HEK293 (cell line): ENCODE data around the gene ZNF219.
A peak's percentile ranks its signal among the peaks of the same experiment; 100 is the strongest.

Experiments used
- CTCF ChIA-PET: fragments of 350-600 bp; formaldehyde crosslinking; extraction: SDS; loops from one replicate; lab custom pipeline; 2021; ENCODE audit warnings: antibody characterized with exemption; lab: Yijun Ruan, JAX
- POLR2A ChIA-PET: fragments of 300-600 bp; formaldehyde crosslinking; extraction: SDS; loops from one replicate; lab custom pipeline; 2020; ENCODE audit warnings: antibody characterized with exemption, inconsistent platforms; lab: Yijun Ruan, JAX
- H3K27ac ChIP-seq: fragments of 200-500 bp; sonication (Bioruptor generic); 2 replicates; pipeline ENCODE4 v1.5.1; 2014; ENCODE audit warnings: low read depth, low read length, control low read depth, inconsistent platforms; ENCODE audit errors: extremely low read depth
- H3K36me3 ChIP-seq, 2 experiments: fragments of 200-500 bp in 1 of 2; sonication (Bioruptor generic) in 1 of 2; 1 replicate in 1 of 2; 2 replicates in 1 of 2; pipeline ENCODE4 v1.5.1; 2014 to 2017; ENCODE audit warnings: inconsistent platforms in 2 of 2, low read length in 2 of 2; ENCODE audit not compliant: control insufficient read depth in 2 of 2, insufficient read depth in 1 of 2
- H3K4me1 ChIP-seq: fragments of 200-500 bp; sonication (Bioruptor generic); 2 replicates; pipeline ENCODE4 v1.5.1; 2014; ENCODE audit warnings: mild to moderate bottlenecking, low read length, inconsistent platforms; ENCODE audit not compliant: control insufficient read depth, insufficient read depth
- H3K4me3 ChIP-seq: 2 replicates; pipeline ENCODE4 v1.5.1; 2011; ENCODE audit warnings: low read depth, mild to moderate bottlenecking, control low read depth, low read length, moderate library complexity
- H3K9me3 ChIP-seq: fragments of 200-500 bp; sonication (Bioruptor generic); 2 replicates; pipeline ENCODE4 v1.5.1; 2014; ENCODE audit warnings: low read depth, low read length, inconsistent platforms; ENCODE audit not compliant: control insufficient read depth, insufficient read depth
- GLIS1 ChIP-seq: fragments of 450-650 bp; formaldehyde crosslinking; IDR thresholded peaks from 2 replicates; pipeline ENCODE4 v1.5.1; 2016; ENCODE audit warnings: missing biosample characterization, missing genetic modification characterization
- IKZF3 ChIP-seq: fragments of 450-650 bp; IDR thresholded peaks from 2 replicates; pipeline ENCODE4 v1.5.0; 2018; ENCODE audit warnings: missing biosample characterization, mild to moderate bottlenecking, missing genetic modification characterization, moderate library complexity
- KLF8 ChIP-seq: fragments of 450-650 bp; formaldehyde crosslinking; IDR thresholded peaks from 2 replicates; pipeline ENCODE4 v1.5.1; 2016; ENCODE audit warnings: missing biosample characterization, missing genetic modification characterization
- MEIS1 ChIP-seq: sonication (generic); formaldehyde crosslinking; IDR thresholded peaks from 2 replicates; pipeline ENCODE4 v1.8.1; 2022; ENCODE audit warnings: missing genetic modification reagents, mild to moderate bottlenecking, borderline replicate concordance
- SP2 ChIP-seq: fragments of 450-650 bp; formaldehyde crosslinking; IDR thresholded peaks from 2 replicates; pipeline ENCODE4 v1.5.1; 2016; ENCODE audit warnings: missing biosample characterization, missing genetic modification characterization
- SP3 ChIP-seq: fragments of 450-650 bp; formaldehyde crosslinking; IDR thresholded peaks from 2 replicates; pipeline ENCODE4 v1.5.1; 2016; ENCODE audit warnings: missing biosample characterization, missing genetic modification characterization
- ZBTB20 ChIP-seq: fragments of 450-650 bp; formaldehyde crosslinking; IDR thresholded peaks from 2 replicates; pipeline ENCODE4 v1.5.1; 2016; ENCODE audit warnings: missing biosample characterization, missing genetic modification characterization
- ZBTB26 ChIP-seq: fragments of 450-650 bp; formaldehyde crosslinking; optimal IDR thresholded peaks from 2 replicates; pipeline ENCODE3; 2016; ENCODE audit warnings: missing biosample characterization, mild to moderate bottlenecking, missing genetic modification characterization
- ZBTB6 ChIP-seq: fragments of 450-650 bp; formaldehyde crosslinking; IDR thresholded peaks from 2 replicates; pipeline ENCODE4 v1.5.1; 2017; ENCODE audit warnings: missing biosample characterization, missing genetic modification characterization
- ZFP3 ChIP-seq: fragments of 450-650 bp; formaldehyde crosslinking; IDR thresholded peaks from 2 replicates; pipeline ENCODE4 v1.5.1; 2016; ENCODE audit warnings: low read depth, missing biosample characterization, missing genetic modification characterization
- ZIC2 ChIP-seq: fragments of 450-650 bp; formaldehyde crosslinking; IDR thresholded peaks from 2 replicates; pipeline ENCODE4 v1.5.1; 2016; ENCODE audit warnings: missing biosample characterization, missing genetic modification characterization
- ZNF2 ChIP-seq: fragments of 450-650 bp; formaldehyde crosslinking; IDR thresholded peaks from 2 replicates; pipeline ENCODE4 v1.5.1; 2016; ENCODE audit warnings: missing biosample characterization, missing genetic modification characterization
- ZNF341 ChIP-seq: fragments of 450-650 bp; formaldehyde crosslinking; IDR thresholded peaks from 2 replicates; pipeline ENCODE4; 2016; ENCODE audit warnings: low read depth, missing biosample characterization, missing genetic modification characterization
- ZNF558 ChIP-seq: fragments of 450-650 bp; formaldehyde crosslinking; IDR thresholded peaks from 2 replicates; pipeline ENCODE4 v1.5.1; 2016; ENCODE audit warnings: missing biosample characterization, missing genetic modification characterization
- ZNF571 ChIP-seq: fragments of 450-650 bp; formaldehyde crosslinking; IDR thresholded peaks from 2 replicates; pipeline ENCODE4 v1.5.0; 2017; ENCODE audit warnings: missing biosample characterization, missing genetic modification characterization
- ZNF600 ChIP-seq: fragments of 450-650 bp; formaldehyde crosslinking; IDR thresholded peaks from 2 replicates; pipeline ENCODE4 v1.5.1; 2016; ENCODE audit warnings: missing biosample characterization, missing genetic modification characterization
- ZNF610 ChIP-seq: fragments of 450-650 bp; formaldehyde crosslinking; IDR thresholded peaks from 2 replicates; pipeline ENCODE4 v1.5.1; 2016; ENCODE audit warnings: missing biosample characterization, missing genetic modification characterization, borderline replicate concordance
- ZNF664 ChIP-seq: fragments of 450-650 bp; formaldehyde crosslinking; IDR thresholded peaks from 2 replicates; pipeline ENCODE4 v1.5.1; 2016; ENCODE audit warnings: missing biosample characterization, missing genetic modification characterization
- ZSCAN5A ChIP-seq: fragments of 450-650 bp; formaldehyde crosslinking; IDR thresholded peaks from 2 replicates; pipeline ENCODE4 v1.5.1; 2016; ENCODE audit warnings: missing biosample characterization, missing genetic modification characterization
- TF ChIP-seq, protein P1 (sequence below): fragments of 450-650 bp; formaldehyde crosslinking; IDR thresholded peaks from 2 replicates; pipeline ENCODE4 v1.5.1; 2016; ENCODE audit warnings: missing biosample characterization, missing genetic modification characterization
- TF ChIP-seq, protein P2 (sequence below): fragments of 450-650 bp; formaldehyde crosslinking; IDR thresholded peaks from 2 replicates; pipeline ENCODE4 v1.5.1; 2017; ENCODE audit warnings: missing biosample characterization, missing genetic modification characterization

Gene ZNF219

GRCh38 chr14:21098076-21098891 lies at the start of gene ZNF219:
Gene ZNF219, minus strand, starts transcription at chr14:21098655. Its CDS starts 5,064 bp downstream, at chr14:21093591.
- H3K27ac ChIP-seq: peak within 1 kb of the TSS; percentile 72
- no peaks in the 10 kb centered on the region for H3K9me3 ChIP-seq
- peak within 1 kb of the TSS; percentile 56 for H3K4me3 ChIP-seq
- ChIA-PET POLR2A (interaction anchor here (0.9 to 2.9 kb wide), 4 partner anchors 9 to 35 kb away, joined by 3 to 18 read pairs (median 4); partner anchors contain the start of gene ARHGEF40), CTCF (interaction anchor here (1.3 to 6.9 kb wide), 4 partner anchors 9 to 82 kb away, joined by 6 to 136 read pairs (median 7); no protein-coding TSS in a partner anchor)
- H3K4me1 ChIP-seq: peaks cover 23% of the 10 kb centered on the region
- no peak for TF ChIP-seq ZIC2
- TF ChIP-seq ZFP3: no peak
- TF ChIP-seq SP2: peak; percentile 65
- TF ChIP-seq ZNF341: peak; percentile 82
- TF ChIP-seq ZBTB20 (tag by site-specific recombination): peak; percentile 41; the same call in 1 of the 2 replicates
- TF ChIP-seq ZNF558 (tag by site-specific recombination): no peak
- peak; percentile 41 for TF ChIP-seq GLIS1 (tag by site-specific recombination)
- TF ChIP-seq, protein P1, sequence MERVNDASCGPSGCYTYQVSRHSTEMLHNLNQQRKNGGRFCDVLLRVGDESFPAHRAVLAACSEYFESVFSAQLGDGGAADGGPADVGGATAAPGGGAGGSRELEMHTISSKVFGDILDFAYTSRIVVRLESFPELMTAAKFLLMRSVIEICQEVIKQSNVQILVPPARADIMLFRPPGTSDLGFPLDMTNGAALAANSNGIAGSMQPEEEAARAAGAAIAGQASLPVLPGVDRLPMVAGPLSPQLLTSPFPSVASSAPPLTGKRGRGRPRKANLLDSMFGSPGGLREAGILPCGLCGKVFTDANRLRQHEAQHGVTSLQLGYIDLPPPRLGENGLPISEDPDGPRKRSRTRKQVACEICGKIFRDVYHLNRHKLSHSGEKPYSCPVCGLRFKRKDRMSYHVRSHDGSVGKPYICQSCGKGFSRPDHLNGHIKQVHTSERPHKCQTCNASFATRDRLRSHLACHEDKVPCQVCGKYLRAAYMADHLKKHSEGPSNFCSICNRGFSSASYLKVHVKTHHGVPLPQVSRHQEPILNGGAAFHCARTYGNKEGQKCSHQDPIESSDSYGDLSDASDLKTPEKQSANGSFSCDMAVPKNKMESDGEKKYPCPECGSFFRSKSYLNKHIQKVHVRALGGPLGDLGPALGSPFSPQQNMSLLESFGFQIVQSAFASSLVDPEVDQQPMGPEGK (tag by site-specific recombination): peak; percentile 75
- peak; percentile 27 for TF ChIP-seq ZBTB26 (tag by site-specific recombination)
- no peak for TF ChIP-seq ZSCAN5A
- no peak for TF ChIP-seq MEIS1 (CRISPR knock-in tag)
- peak; percentile 66; the same call in 1 of the 2 replicates for TF ChIP-seq ZNF610 (tag by site-specific recombination)
- TF ChIP-seq SP3: peak; percentile 65
- TF ChIP-seq ZNF571: no peak
- TF ChIP-seq ZNF664 (tag by site-specific recombination): no peak
- 0 out of 2 replicates have a peak, but pooled peaks have one; percentile 13 for TF ChIP-seq KLF8 (tag by site-specific recombination)
- 0 out of 2 replicates have a peak, but pooled peaks have one; percentile 23 for TF ChIP-seq ZBTB6 (tag by site-specific recombination)
- TF ChIP-seq ZNF2 (tag by site-specific recombination): no peak
- TF ChIP-seq ZNF600 (tag by site-specific recombination): peak; percentile 71
- peak; percentile 41; the same call in 1 of the 2 replicates for TF ChIP-seq IKZF3 (tag by site-specific recombination)
- TF ChIP-seq, protein P2, sequence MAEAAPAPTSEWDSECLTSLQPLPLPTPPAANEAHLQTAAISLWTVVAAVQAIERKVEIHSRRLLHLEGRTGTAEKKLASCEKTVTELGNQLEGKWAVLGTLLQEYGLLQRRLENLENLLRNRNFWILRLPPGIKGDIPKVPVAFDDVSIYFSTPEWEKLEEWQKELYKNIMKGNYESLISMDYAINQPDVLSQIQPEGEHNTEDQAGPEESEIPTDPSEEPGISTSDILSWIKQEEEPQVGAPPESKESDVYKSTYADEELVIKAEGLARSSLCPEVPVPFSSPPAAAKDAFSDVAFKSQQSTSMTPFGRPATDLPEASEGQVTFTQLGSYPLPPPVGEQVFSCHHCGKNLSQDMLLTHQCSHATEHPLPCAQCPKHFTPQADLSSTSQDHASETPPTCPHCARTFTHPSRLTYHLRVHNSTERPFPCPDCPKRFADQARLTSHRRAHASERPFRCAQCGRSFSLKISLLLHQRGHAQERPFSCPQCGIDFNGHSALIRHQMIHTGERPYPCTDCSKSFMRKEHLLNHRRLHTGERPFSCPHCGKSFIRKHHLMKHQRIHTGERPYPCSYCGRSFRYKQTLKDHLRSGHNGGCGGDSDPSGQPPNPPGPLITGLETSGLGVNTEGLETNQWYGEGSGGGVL (tag by site-specific recombination): peak; percentile 53; the same call in 1 of the 2 replicates
- H3K36me3 ChIP-seq: peaks cover 0 to under 1% of the 10 kb centered on the region in 2 experiments; a peak in 1 of 3 replicates
